Spleen (tissue), 7 donors: ENCODE results near the gene TBC1D22A.

Experiments
- POLR2A ChIP-seq, 3 donors: fragments of 450-650 bp; IDR thresholded peaks; one replicate each; pipeline ENCODE4 v1.5.1; 2017; ENCODE audit warnings: antibody characterized with exemption in 3 of 3, mild to moderate bottlenecking in 1 of 3
- TF ChIP-seq, protein P1 (sequence below), 11 experiments: fragments of 200-600 bp in 7 of 11; fragments of 450-650 bp in 4 of 11; sonication (generic) in 4 of 11; IDR thresholded peaks in 8 of 11; conservative IDR thresholded peaks in 3 of 11; 1 replicate in 7 of 11; 2 replicates in 4 of 11; pipeline versions ENCODE4 v1.4.0 to v1.8.0; 2016 to 2021; ENCODE audit warnings: antibody characterized with exemption in 11 of 11, inconsistent platforms in 4 of 11, mild to moderate bottlenecking in 1 of 11
- donor health status: DM: no; HTN: no; CAD: no; lungs with moderate emphysema.
- donor health status: DM: no; HTN: no; CAD: no.
- donor health status: DM: no; HTN: no; CAD: no.

DNA sequence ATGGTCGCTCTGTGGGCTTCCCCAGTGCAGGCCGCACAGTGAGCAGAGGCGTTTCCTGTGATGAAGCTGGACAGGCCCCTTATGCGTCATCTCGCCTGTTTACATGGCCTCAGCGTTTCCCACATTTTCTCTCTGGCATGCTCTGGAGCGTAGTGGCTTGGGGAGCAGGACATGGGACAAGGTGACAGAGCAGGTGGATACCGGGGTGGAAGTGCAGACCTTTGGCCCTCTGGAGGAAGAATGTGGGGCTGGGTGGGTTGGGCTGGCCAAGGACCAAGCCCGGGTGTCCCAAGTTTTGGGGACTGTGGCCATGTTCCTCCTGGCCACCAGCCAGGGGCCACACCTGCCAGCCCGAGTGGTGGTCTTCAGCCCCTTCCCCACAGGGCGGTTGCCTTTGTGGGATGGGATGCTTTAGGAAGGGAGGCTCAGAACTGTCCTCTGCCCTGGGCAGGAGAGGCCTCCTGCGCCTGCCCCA lies 446.6 kb downstream of the TBC1D22A start:
- TF ChIP-seq, protein P1, sequence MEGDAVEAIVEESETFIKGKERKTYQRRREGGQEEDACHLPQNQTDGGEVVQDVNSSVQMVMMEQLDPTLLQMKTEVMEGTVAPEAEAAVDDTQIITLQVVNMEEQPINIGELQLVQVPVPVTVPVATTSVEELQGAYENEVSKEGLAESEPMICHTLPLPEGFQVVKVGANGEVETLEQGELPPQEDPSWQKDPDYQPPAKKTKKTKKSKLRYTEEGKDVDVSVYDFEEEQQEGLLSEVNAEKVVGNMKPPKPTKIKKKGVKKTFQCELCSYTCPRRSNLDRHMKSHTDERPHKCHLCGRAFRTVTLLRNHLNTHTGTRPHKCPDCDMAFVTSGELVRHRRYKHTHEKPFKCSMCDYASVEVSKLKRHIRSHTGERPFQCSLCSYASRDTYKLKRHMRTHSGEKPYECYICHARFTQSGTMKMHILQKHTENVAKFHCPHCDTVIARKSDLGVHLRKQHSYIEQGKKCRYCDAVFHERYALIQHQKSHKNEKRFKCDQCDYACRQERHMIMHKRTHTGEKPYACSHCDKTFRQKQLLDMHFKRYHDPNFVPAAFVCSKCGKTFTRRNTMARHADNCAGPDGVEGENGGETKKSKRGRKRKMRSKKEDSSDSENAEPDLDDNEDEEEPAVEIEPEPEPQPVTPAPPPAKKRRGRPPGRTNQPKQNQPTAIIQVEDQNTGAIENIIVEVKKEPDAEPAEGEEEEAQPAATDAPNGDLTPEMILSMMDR (IDR thresholded peaks at IDR 0.05 in 8 of 11, conservative IDR thresholded peaks at IDR 0.05 in 3 of 11): no peak
- TF ChIP-seq POLR2A (IDR thresholded peaks at IDR 0.05): no peak
